ENCODE measurements around the gene NAPEPLD. TPM values are rescaled to one million over a fixed set of nuclear protein-coding genes. Genes with fewer than 3 reads are reported as not detected.

The NAPEPLD gene
- total RNA-seq, 1 experiment from 2014 or later, result 7.5 TPM

DNA sequence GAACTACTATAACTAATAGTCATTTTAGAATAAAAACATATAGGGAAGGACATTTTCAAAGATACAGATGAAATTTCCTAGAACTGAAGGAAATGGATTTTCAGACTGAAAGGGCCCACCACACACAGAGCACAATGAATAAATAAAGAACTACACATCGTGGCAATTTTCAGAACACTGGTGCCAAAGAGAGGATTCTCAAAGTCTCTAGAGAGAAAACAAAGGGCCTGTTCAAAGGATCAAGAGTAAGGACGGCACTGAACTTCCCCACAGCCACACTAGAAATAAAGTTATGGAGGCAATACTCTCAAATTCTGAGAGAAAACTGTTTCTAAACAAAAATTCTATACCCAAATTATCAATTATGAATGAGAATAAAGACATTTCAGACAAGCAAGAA, 21.9 kb downstream of the NAPEPLD start:
- TF ChIP-seq, protein P1, sequence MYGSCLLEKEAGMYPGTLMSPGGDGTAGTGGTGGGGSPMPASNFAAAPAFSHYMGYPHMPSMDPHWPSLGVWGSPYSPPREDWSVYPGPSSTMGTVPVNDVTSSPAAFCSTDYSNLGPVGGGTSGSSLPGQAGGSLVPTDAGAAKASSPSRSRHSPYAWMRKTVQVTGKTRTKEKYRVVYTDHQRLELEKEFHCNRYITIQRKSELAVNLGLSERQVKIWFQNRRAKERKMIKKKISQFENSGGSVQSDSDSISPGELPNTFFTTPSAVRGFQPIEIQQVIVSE (CRISPR knock-in tag; IDR thresholded peaks at IDR 0.05; ENCODE audit: borderline replicate concordance), result no peak
- TF ChIP-seq RELA (CRISPR knock-in tag; IDR thresholded peaks at IDR 0.05; ENCODE audit: borderline replicate concordance) (no peak), SP1 (CRISPR knock-in tag; conservative IDR thresholded peaks at IDR 0.05) (no peak), ZNF219 (CRISPR knock-in tag; IDR thresholded peaks at IDR 0.05; ENCODE audit: borderline replicate concordance) (no peak)
- no peak for DNase-seq (ENCODE audit: low spot score)
- ATAC-seq, result no peak
- H3K4me3 Mint-ChIP-seq, result no peak overlapping the region
- H3K27me3 Mint-ChIP-seq (ENCODE audit: low read depth), result no peaks in the 10 kb centered on the region; the same call in 1 of the 2 replicates
- H3K9me3 Mint-ChIP-seq, result no peaks in the 10 kb centered on the region
- ChIA-PET CTCF (no interaction called here), POLR2A (interaction anchor here (0.6 kb wide), 1 partner anchor 13 kb away, joined by 4 read pairs; no protein-coding TSS in a partner anchor)
- H3K4me1 Mint-ChIP-seq, result no peaks in the 10 kb centered on the region
- H3K27ac Mint-ChIP-seq, result no peak overlapping the region
- H3K36me3 Mint-ChIP-seq, result peaks cover 6% of the 10 kb centered on the region

DNA sequence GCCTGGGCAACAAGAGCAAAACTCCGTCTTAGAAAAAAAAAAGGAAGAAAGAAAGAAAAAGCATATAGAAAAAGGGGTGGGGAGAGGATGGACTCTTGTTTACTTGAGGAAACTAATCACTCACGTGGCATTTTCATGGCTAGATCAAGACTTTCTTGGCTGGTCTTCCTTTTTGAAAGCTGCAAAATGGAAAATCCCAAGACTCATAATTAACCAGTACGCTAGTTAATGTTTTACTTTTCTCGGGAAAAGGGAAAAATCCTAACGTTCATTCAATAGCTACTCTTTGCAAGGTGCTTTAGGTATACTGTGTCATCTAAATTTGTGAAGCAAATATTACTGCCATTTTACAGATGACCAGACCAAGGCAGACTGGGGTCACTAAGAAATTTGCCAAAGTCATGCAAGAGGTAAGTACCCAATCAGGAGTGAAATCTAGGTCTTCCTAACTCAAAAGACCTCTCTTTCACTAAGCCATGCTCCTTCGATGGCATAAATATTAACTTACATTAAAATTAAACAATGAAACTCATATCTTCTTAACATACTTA, 24.4 kb downstream of the NAPEPLD start:
- ATAC-seq (no peak), DNase-seq (ENCODE audit: low spot score) (no peak)
- no peak overlapping the region for H3K27ac Mint-ChIP-seq
- no peak for TF ChIP-seq SMAD4 (CRISPR knock-in tag; IDR thresholded peaks at IDR 0.05)
- TF ChIP-seq ZNF416 (CRISPR knock-in tag; IDR thresholded peaks at IDR 0.05), result no peak
- no peak for TF ChIP-seq GRHL2 (CRISPR knock-in tag; IDR thresholded peaks at IDR 0.05; ENCODE audit: insufficient replicate concordance, severe bottlenecking)
- no peak for TF ChIP-seq ZNF263 (CRISPR knock-in tag; IDR thresholded peaks at IDR 0.05; ENCODE audit: low read depth)
- TF ChIP-seq OVOL2 (CRISPR knock-in tag; IDR thresholded peaks at IDR 0.05; ENCODE audit: borderline replicate concordance), result no peak
- no peak for TF ChIP-seq NFE2L1 (CRISPR knock-in tag; IDR thresholded peaks at IDR 0.05)
- no peak for TF ChIP-seq JAZF1 (CRISPR knock-in tag; IDR thresholded peaks at IDR 0.05)
- TF ChIP-seq, protein P2, sequence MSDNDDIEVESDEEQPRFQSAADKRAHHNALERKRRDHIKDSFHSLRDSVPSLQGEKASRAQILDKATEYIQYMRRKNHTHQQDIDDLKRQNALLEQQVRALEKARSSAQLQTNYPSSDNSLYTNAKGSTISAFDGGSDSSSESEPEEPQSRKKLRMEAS (CRISPR knock-in tag; IDR thresholded peaks at IDR 0.05), result no peak
- TF ChIP-seq, protein P3, sequence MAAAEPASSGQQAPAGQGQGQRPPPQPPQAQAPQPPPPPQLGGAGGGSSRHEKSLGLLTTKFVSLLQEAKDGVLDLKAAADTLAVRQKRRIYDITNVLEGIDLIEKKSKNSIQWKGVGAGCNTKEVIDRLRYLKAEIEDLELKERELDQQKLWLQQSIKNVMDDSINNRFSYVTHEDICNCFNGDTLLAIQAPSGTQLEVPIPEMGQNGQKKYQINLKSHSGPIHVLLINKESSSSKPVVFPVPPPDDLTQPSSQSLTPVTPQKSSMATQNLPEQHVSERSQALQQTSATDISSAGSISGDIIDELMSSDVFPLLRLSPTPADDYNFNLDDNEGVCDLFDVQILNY (CRISPR knock-in tag; IDR thresholded peaks at IDR 0.05), result no peak
- TF ChIP-seq, protein P4, sequence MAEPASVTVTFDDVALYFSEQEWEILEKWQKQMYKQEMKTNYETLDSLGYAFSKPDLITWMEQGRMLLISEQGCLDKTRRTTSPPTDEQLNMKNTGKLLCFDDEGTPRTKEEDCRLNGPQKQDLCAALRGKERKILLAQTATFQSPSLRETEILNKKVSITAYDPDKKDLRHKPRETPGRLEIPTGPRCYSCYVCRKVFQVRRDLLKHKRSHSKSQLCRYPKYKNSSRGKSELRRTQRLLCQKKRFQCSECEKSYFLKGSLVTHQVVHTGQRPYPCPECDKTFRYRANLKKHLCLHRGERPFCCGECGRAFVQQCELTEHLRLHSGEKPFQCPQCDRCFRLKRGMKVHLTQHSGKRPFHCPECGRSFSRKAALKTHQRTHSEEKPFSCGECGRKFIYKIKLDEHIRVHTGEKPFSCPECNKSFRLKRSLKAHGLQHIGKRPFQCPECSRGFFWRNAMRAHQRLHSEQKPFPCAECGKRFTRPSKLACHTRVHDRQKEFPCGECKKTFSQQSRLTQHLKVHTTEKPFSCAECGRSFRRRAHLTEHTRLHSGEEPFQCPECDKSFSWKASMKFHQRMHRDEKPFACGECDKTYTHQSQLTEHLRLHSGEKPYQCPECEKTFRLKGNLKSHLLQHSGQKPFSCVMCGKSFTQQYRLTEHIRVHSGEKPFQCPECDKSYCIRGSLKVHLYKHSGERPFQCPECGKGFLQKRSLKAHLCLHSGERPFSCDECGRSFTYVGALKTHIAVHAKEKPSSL (CRISPR knock-in tag; conservative IDR thresholded peaks at IDR 0.05), result no peak
- TF ChIP-seq ATF1 (CRISPR knock-in tag; IDR thresholded peaks at IDR 0.05), result no peak
- TF ChIP-seq TP53 (CRISPR knock-in tag; IDR thresholded peaks at IDR 0.05), result no peak
- TF ChIP-seq JUN (CRISPR knock-in tag; IDR thresholded peaks at IDR 0.05), result no peak
- TF ChIP-seq, protein P5, sequence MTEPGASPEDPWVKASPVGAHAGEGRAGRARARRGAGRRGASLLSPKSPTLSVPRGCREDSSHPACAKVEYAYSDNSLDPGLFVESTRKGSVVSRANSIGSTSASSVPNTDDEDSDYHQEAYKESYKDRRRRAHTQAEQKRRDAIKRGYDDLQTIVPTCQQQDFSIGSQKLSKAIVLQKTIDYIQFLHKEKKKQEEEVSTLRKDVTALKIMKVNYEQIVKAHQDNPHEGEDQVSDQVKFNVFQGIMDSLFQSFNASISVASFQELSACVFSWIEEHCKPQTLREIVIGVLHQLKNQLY (CRISPR knock-in tag; IDR thresholded peaks at IDR 0.05), result no peak
- TF ChIP-seq, protein P6, sequence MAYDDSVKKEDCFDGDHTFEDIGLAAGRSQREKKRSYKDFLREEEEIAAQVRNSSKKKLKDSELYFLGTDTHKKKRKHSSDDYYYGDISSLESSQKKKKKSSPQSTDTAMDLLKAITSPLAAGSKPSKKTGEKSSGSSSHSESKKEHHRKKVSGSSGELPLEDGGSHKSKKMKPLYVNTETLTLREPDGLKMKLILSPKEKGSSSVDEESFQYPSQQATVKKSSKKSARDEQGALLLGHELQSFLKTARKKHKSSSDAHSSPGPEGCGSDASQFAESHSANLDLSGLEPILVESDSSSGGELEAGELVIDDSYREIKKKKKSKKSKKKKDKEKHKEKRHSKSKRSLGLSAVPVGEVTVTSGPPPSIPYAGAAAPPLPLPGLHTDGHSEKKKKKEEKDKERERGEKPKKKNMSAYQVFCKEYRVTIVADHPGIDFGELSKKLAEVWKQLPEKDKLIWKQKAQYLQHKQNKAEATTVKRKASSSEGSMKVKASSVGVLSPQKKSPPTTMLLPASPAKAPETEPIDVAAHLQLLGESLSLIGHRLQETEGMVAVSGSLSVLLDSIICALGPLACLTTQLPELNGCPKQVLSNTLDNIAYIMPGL (CRISPR knock-in tag; IDR thresholded peaks at IDR 0.05), result no peak
- TF ChIP-seq, protein P7, sequence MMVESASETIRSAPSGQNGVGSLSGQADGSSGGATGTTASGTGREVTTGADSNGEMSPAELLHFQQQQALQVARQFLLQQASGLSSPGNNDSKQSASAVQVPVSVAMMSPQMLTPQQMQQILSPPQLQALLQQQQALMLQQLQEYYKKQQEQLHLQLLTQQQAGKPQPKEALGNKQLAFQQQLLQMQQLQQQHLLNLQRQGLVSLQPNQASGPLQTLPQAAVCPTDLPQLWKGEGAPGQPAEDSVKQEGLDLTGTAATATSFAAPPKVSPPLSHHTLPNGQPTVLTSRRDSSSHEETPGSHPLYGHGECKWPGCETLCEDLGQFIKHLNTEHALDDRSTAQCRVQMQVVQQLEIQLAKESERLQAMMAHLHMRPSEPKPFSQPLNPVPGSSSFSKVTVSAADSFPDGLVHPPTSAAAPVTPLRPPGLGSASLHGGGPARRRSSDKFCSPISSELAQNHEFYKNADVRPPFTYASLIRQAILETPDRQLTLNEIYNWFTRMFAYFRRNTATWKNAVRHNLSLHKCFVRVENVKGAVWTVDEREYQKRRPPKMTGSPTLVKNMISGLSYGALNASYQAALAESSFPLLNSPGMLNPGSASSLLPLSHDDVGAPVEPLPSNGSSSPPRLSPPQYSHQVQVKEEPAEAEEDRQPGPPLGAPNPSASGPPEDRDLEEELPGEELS (CRISPR knock-in tag; IDR thresholded peaks at IDR 0.05), result no peak
- TF ChIP-seq RELA (CRISPR knock-in tag; IDR thresholded peaks at IDR 0.05; ENCODE audit: borderline replicate concordance), result no peak
- TF ChIP-seq SMAD3 (CRISPR knock-in tag; IDR thresholded peaks at IDR 0.05; ENCODE audit: borderline replicate concordance), result no peak
- CTCF ChIA-PET, result no interaction called here
- H3K27me3 Mint-ChIP-seq (ENCODE audit: low read depth), result no peaks in the 10 kb centered on the region
- POLR2A ChIA-PET, result no interaction called here
- no peaks in the 10 kb centered on the region for H3K4me1 Mint-ChIP-seq
- no peaks in the 10 kb centered on the region for H3K9me3 Mint-ChIP-seq
- H3K4me3 Mint-ChIP-seq, result no peak overlapping the region
- H3K36me3 Mint-ChIP-seq, result peaks cover 12% of the 10 kb centered on the region
